HG03135 (cell line): ENCODE measurements around the gene TRAF2.

Experiments used
- ATAC-seq: cut with Tn5 transposase; IDR thresholded peaks from one replicate; pipeline ENCODE4 v1.9.1; 2021; ENCODE audit warnings: mild to moderate bottlenecking, moderate library complexity; ENCODE audit not compliant: unreplicated experiment

TRAF2 gene

DNA sequence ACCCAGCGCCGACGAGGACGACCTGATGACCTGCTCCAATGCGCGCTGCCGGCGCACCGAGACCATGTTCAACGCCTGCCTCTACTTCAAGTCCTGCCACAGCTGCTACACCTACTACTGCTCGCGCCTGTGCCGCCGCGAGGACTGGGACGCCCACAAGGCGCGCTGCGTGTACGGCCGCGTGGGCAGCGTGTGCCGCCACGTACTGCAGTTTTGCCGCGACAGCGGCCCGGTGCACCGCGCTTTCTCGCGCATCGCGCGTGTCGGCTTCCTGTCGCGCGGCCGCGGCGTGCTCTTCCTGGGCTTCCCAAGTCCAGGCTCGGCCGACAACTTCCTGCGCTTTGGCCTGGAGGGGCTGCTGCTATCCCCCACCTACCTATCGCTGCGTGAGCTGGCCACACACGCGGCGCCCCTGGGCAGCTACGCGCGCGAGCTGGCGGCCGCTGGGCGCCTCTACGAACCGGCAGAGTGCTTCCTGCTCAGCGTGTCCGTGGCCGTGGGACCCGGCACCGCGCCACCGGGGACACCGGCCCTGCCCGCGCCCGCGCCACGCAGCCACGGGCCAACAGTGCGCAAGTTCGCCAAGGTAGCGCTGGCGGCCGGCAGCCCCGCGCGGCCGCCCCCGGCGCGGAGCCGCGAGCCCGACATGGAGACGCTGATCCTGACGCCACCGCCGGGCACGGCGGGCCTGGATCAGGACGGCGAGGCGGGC lies 39.8 kb upstream of the TRAF2 start:
- ATAC-seq, result no peak

DNA sequence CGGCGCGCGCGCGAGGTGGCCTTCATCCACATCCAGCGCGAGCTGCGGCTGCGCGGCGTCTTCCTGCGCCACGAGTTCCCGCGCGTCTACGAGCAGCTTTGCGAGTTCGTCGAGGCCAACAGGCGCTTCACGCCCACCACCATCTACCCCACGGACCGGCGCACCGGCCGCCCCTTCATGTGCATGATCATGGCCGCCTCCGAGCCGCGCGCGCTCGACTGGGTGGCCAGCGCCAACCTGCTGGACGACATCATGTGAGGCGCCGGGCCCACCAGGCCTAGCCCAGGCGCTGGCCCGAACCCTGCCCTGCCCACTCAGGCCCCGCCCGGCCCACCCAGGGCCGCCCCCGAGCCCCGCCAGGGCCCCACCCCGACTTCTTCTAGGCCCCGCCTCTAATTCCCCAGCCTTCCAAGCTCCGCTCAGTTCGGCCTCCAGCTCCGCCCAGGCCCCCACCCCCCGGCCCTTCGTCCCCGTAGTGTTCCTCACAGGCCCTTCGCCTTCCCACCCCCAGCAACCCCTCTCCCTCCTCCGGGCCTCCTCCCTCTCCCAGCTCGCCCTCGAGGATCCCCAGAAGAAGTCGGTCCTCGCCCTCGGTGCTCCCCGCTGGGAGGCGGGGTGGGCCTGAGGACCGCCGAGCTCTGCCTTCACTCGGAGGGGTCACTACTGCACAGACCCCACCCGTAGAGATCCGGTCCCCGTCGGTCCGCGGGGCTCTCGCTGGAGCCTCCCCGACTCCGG lies 39.1 kb upstream of the TRAF2 start:
- no peak for ATAC-seq

DNA sequence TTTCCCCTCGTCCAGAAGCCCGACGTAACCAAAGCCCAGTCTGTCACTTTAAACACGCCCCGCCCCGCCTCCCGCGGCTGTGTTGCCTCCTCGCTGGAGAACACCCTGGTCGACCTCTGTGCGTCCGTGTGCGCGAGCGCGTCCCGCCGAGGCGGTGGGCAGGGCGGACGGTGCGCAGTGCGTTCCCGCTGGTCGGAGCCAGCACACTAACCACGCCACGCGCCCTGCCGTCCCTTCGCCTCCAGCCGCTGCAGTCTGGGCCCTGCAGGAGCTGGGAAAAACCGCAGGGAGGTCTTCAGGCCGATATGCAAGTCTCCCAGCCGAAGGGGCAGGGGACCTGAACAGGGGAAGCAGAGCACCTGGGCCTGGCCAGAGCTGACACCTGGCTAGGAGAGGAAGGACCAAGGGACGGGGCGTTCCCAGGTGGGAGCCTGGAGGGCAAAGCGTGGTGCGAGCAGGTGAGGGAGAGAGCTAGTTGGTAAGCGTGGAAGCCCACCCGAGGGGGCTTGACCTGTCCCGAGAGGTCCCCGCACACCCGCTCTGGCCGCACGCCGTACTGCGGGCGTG lies 38.4 kb upstream of the TRAF2 start:
- ATAC-seq, result no peak

DNA sequence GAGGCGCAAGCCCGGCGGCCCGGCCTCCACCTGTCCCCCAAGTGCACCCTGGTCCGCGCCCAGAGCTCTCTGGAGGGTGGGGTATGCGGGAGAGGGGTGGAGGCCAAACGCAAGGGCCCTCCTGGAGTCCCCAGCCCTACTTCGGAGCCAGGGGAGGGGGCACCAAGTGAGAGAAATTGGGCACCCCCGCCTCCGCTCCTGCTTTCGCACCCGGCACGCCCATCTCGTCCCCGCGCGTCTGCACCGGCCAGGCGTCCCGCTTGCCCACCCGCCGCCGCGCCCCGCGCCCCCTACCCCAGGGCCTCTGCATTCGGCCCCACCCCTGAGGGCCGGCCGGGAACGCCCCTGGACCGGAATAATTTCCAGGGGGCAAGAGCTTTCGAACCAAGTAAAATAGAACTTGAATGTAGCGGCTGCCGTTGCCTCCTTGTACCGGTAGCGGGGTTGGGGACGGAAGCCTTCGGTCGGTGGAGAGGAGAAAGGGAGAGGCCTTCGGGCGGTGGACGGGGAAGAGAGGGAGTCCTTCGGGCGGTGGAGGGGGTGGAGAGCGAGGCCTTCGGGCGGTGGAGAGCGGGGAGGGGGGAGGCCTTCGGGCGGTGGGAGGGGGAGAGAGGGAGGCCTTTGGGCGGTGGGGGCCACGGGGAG lies 37.8 kb upstream of the TRAF2 start:
- peak; percentile 0 for ATAC-seq

DNA sequence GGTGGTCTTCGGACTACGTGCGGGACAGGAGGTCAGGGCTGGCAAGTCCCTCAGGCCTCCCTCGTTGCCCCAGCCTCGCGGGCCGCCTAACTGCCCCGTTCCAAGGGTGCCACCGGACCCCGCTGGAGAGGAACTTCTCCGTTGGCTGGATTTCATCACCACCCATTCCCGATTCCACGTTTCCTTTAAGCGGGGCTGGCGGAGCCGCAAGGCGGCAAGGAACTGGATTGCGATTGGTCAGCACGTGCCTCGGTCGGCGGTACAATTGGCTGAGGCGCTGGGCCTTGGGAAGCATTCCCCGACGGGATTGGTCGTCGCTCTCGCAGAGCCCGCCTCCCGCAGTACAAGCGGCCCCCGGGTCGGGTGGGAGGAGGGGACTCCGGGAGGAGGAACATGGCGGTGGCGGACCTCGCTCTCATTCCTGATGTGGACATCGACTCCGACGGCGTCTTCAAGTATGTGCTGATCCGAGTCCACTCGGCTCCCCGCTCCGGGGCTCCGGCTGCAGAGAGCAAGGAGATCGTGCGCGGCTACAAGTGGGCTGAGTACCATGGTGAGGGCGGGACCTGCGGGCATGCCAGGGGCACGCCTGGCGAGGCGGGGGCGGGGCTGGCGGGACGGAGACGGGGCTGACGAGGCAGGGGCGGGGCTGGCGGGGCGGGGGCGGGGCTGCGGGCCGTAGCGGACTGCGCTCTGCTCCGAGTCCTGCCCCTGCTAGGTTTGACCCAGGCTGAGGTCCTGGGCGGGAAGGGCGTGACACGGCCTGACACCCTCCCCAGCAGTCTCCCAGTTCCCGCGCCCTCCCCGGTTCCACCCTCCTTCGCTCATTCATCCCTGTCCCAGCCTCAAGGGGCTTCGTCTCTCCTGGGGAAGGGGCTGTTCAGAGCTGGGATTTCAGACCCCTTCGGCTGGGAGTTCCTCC lies 37.0 kb upstream of the TRAF2 start, which contains the start of gene PHPT1:
Gene PHPT1, plus strand, starts transcription at position 372 of the 922 bp plus-strand sequence. Its CDS starts 22 bp downstream, at position 394.
- ATAC-seq, result peak; percentile 76

DNA sequence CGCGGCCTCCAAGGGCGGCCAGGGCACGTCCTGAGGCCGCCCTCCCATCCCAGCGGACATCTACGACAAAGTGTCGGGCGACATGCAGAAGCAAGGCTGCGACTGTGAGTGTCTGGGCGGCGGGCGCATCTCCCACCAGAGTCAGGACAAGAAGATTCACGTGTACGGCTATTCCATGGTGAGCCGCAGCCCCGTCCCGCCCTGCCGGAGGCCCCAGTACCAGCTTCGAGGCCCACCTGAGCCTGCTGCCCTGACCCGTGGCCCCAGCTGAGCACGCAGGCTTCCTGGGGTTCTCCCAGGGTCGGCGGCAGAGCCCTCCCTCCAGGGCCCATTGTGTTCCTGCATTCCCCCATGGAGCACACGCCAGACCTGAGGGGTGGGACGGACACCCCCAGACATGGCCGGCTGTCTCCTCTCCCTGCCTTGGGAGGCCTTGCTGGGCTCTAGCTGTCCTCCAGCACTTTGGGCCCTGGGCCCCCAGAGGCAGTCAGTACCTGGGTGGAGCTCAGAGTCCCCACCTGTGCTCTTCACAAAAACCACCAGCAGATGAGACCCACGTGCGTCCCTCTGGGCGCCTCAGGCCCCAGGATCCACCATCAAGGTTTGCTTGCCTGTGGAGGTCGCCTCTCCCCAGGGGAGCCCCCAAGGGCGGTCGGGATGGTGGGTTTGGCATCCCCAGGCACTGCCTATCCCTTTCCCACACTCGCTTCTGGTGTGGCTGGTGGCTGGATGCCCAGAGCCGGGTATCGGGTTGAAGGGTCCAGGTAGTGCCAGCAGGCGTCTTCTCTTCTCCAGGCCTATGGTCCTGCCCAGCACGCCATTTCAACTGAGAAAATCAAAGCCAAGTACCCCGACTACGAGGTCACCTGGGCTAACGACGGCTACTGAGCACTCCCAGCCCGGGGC lies 36.1 kb upstream of the TRAF2 start:
- no peak for ATAC-seq

DNA sequence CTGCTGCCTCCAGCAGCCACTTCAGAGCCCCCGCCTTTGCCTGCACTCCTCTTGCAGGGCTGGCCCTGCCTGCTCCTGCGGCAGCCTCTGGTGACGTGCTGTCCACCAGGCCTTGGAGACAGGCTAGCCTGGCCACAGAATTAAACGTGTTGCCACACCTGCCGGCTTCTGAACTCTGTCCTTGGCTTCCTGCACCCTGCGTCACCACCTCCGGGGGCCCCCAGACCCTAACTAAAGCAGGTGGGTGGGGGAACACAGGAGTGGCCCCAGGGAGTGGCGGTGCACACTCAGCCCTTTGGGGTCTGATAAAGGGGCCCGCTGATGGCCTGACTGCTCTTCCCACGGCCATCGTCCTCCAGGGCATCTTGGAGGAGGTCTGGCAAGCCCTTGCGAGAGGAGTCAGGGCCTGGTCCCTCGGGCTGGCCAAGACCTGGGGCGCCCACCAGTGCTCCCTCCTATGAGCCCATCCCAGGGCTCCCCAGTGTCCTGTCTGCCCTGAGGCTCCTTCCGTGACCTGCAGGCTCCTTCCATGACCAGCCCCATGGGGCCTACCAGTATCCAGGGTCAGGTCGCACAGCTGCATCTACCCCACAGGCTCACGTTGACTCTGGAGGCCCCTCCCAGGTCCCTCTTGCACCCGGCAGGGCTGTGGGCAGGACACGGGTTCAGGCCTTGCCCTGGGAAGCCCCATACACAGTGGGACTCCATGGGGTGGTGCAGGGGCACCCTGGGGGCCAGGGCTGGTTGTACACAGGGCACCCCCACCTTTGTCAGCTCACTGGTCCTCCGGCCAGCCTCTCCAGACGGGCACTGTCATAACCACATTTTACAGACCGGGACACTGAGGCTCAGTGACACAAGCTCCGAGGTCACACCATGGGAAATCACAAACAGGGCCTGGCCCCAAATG lies 35.2 kb upstream of the TRAF2 start:
- no peak for ATAC-seq

DNA sequence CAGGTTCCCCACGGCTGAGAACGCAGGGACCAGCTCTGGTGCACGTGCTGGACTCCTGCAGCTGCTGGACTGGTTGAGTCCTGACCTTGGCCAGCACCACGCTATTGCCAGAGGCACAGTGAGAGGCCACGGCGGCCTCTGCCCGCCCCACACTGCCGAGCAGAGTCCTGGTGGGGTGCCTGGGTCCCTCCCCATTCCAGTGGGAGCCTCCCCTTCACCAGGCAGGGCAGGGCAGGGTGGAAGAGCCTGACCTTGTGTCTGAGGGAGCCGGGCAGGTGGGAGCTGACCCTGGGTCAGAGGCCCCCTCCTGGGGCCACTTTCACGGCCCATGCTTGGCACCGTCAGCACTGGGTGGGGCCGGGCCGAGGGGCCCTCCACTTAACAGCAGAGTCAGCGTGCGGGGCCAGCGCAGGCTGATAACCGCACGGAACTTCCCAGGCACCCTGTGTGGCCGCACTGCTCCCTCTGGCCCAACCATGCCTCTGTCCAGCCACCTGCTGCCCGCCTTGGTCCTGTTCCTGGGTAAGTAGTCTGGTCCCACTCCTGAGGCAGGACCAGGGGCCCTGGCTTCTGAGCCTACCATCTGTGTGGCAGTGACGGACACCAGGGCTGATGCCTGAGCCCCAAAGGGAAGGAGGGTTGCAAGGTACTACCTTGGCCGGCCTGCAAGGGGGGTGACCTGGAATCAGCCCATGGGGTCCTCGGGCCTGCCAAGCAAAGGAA lies 34.2 kb upstream of the TRAF2 start, which contains the start of gene MAMDC4:
Gene MAMDC4, plus strand, starts transcription at position 406 of the 723 bp plus-strand sequence. Its CDS starts 71 bp downstream, at position 477.
- ATAC-seq, result no peak

DNA sequence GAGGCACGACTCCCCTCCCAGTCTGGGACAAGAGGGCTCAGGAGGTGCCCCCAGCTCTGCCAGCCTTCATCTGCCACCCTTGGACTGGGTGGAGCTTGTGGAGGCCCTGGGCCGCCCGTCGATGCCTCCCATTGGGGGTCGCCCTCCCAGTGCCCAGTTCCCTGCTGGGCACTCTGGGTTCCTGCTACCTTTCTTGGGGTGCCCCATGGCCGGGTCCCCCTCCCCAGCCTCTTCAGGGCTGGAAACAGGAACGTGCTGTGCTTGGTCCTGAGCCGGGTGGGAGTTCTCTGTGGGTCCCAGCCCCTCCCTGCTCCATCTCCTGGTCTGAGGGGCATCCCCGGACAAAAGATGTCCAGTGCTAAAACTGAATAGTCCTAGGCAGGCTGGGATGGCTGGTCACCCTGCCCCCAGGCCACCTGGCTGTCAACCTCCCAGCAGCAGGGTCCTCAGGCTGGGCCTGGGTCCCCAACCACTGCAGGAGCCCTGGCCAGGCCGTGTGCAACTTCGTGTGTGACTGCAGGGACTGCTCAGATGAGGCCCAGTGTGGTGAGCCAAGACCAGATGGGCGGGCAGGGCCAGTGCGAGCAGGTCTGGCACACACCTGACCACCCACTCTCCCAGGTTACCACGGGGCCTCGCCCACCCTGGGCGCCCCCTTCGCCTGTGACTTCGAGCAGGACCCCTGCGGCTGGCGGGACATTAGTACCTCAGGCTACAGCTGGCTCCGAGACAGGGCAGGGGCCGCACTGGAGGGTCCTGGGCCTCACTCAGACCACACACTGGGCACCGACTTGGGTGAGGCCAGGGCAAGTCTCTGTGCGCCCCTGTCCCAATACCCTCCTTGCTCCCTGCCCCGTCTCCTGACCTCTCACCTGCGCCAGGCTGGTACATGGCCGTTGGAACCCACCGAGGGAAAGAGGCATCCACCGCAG lies 33.4 kb upstream of the TRAF2 start:
- ATAC-seq, result no peak

DNA sequence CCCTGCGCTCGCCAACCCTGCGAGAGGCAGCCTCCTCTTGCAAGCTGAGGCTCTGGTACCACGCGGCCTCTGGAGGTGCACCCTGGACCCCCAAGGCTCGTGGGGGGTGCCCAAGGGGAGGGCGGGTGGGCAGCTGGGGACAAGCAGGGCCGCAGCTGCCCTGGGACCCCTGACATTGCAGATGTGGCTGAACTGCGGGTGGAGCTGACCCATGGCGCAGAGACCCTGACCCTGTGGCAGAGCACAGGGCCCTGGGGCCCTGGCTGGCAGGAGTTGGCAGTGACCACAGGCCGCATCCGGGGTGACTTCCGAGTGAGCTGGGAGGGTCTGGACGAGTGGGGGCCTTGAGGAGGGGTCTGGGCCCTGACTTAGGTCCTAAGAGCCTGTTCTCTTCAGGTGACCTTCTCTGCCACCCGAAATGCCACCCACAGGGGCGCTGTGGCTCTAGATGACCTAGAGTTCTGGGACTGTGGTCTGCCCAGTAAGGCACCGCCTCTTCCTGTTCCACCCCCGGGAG lies 32.7 kb upstream of the TRAF2 start:
- ATAC-seq, result no peak

DNA sequence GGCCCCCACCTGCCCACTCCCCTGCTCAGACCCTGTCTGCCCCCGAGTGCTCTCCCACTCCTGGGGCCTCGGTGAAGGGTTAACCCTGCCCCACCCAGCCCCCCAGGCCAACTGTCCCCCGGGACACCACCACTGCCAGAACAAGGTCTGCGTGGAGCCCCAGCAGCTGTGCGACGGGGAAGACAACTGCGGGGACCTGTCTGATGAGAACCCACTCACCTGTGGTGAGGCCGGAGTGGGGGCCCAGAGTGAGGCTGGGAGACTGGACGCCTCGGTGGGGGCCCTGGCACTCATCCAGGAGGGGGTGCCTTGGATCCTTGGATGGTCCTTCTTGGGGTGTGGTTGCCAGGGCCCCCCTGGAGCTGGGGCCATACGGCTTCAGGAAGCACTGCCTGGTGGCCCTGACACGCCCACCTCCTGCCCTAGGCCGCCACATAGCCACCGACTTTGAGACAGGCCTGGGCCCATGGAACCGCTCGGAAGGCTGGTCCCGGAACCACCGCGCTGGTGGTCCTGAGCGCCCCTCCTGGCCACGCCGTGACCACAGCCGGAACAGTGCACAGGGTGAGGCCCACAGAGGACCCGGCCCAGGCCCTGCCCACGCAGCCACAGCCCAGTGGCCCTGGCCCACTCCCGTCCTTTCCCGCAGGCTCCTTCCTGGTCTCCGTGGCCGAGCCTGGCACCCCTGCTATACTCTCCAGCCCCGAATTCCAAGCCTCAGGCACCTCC lies 32.0 kb upstream of the TRAF2 start:
- no peak for ATAC-seq

DNA sequence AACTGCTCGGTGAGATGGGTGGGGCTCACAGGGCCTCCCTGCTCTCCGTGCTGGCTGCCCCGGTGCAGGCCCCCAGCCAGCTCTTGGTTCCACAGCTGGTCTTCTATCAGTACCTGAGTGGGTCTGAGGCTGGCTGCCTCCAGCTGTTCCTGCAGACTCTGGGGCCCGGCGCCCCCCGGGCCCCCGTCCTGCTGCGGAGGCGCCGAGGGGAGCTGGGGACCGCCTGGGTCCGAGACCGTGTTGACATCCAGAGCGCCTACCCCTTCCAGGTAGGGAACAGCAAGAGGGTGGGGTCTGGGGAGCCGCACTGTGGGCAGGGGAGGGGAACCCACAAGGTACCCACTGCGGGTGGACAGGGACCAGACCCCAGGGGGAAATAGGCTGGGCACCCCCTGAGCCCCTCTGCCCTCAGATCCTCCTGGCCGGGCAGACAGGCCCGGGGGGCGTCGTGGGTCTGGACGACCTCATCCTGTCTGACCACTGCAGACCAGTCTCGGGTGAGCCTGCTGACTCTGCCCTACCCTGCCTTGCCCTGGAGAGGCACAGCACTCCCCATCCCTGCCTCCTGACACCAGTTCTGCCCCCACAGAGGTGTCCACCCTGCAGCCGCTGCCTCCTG lies 31.4 kb upstream of the TRAF2 start:
- ATAC-seq, result no peak

DNA sequence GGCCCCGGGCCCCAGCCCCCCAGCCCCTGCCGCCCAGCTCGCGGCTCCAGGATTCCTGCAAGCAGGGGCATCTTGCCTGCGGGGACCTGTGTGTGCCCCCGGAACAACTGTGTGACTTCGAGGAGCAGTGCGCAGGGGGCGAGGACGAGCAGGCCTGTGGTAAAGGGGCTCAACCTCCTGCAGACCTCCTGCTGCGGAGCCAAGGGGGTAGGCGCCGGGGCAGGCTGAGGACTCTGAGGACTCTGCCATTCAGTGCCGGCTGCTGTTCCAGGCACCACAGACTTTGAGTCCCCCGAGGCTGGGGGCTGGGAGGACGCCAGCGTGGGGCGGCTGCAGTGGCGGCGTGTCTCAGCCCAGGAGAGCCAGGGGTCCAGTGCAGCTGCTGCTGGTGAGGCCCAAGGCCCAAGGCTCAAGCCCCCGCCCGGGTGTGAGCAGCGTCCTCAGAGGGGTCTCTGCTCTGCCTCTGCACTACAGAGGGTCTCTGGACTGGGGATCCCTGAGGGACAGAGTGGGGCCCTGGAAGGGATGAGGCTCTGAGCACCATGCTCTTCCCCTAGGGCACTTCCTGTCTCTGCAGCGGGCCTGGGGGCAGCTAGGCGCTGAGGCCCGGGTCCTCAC lies 30.7 kb upstream of the TRAF2 start:
- ATAC-seq, result no peak

DNA sequence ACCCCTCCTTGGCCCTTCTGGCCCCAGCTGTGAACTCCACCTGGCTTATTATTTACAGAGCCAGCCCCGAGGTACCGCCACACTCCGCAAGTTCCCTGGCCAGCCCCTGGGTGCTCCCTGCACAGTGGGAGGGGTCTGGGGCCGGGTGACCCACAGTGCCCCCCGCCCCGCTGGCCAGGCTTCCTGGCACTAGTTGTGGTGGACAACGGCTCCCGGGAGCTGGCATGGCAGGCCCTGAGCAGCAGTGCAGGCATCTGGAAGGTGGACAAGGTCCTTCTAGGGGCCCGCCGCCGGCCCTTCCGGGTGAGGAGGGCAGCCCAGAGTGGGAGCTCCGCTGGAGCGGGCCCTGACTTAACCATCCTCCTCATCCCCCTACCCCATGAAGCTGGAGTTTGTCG lies 30.2 kb upstream of the TRAF2 start:
- no peak for ATAC-seq
